Endothelial cell of umbilical vein (primary cell): Measurements from ENCODE around the gene ARF1. TPM values are rescaled to one million over a fixed set of nuclear protein-coding genes. Genes with fewer than 3 reads are reported as not detected.

ENCODE experiments used
- BruUV-seq: library from RNA; stranded (reverse); fragments of 400-500 nt; replicated peaks from 2 replicates; lab custom pipeline; 2021; lab: Mats Ljungman, UMichigan
- CTCF ChIA-PET: fragments of 300-600, 350-600 bp; sonication (Branson Sonifier 250); formaldehyde crosslinking; loops from one replicate; lab custom pipeline; 2021; ENCODE audit warnings: antibody characterized with exemption, inconsistent platforms; lab: Charles Lee
- POLR2A ChIA-PET: fragments of 300-600, 350-600 bp; sonication (Branson Sonifier 250); formaldehyde crosslinking; loops from one replicate; lab custom pipeline; 2021; ENCODE audit warnings: antibody characterized with exemption, inconsistent platforms; lab: Charles Lee
- DNase-seq: peaks from one replicate; pipeline ENCODE4 v3.0.0-alpha.2; 2011; ENCODE audit warnings: low read depth, low spot score
- FAIRE-seq: peaks from 2 replicates; lab custom pipeline; 2011; peaks lifted over from hg19 to GRCh38; lab: Jason Lieb, UNC
- H2AFZ ChIP-seq: 2 replicates; pipeline ENCODE4 v1.6.0; 2012; ENCODE audit warnings: low read depth, low read length, control low read depth, inconsistent platforms
- H3K27ac ChIP-seq: 2 replicates; pipeline ENCODE4 v1.5.1; 2011; ENCODE audit warnings: low read depth, mild to moderate bottlenecking, control low read depth, low read length, moderate library complexity; ENCODE audit not compliant: insufficient read depth
- H3K27me3 ChIP-seq, 2 experiments: 2 replicates each; pipeline versions ENCODE4 v1.6.0 to v1.6.1; 2011; ENCODE audit warnings: low read length in 2 of 2, mixed read lengths in 1 of 2; ENCODE audit not compliant: control insufficient read depth in 2 of 2, insufficient read depth in 2 of 2
- H3K36me3 ChIP-seq, 2 experiments: 2 replicates in 1 of 2; 3 replicates in 1 of 2; pipeline ENCODE4 v1.5.1; 2011; ENCODE audit warnings: low read length in 2 of 2, mild to moderate bottlenecking in 1 of 2, moderate library complexity in 1 of 2; ENCODE audit not compliant: control insufficient read depth in 2 of 2, insufficient read depth in 2 of 2; ENCODE audit errors: extremely low read depth in 1 of 2
- H3K4me1 ChIP-seq: 3 replicates; pipeline ENCODE4 v1.5.1; 2011; ENCODE audit warnings: mild to moderate bottlenecking, low read length; ENCODE audit not compliant: control insufficient read depth, insufficient read depth; ENCODE audit errors: extremely low read depth
- H3K4me2 ChIP-seq: 2 replicates; pipeline ENCODE4 v1.6.1; 2011; ENCODE audit warnings: low read length, control low read depth, mixed read lengths; ENCODE audit not compliant: insufficient read depth
- H3K4me3 ChIP-seq, 3 experiments: fragments of 200-600 bp in 1 of 3; sonication (generic), shearing (Covaris generic) in 1 of 3; replicated peaks in 1 of 3; 2 replicates each; pipeline ENCODE4 v1.5.1; 2011 to 2016; ENCODE audit warnings: control low read depth in 3 of 3, low read length in 3 of 3, mild to moderate bottlenecking in 2 of 3, inconsistent platforms in 1 of 3, low read depth in 1 of 3, moderate library complexity in 1 of 3; ENCODE audit not compliant: insufficient read depth in 1 of 3
- H3K79me2 ChIP-seq: 2 replicates; pipeline ENCODE4 v1.6.0; 2012; ENCODE audit warnings: low read length, inconsistent platforms; ENCODE audit not compliant: control insufficient read depth, insufficient read depth
- H3K9ac ChIP-seq: replicated peaks from 2 replicates; pipeline ENCODE3; 2011; ENCODE audit warnings: low read length, control low read depth; ENCODE audit not compliant: insufficient read depth; ENCODE audit errors: extremely low read depth
- H3K9me1 ChIP-seq: replicated peaks from 3 replicates; pipeline ENCODE4 v1.6.0; 2011; ENCODE audit warnings: mild to moderate bottlenecking, low read length; ENCODE audit not compliant: control insufficient read depth, insufficient read depth; ENCODE audit errors: extremely low read depth
- H3K9me3 ChIP-seq: replicated peaks from 2 replicates; pipeline ENCODE4 v1.5.1; 2012; ENCODE audit warnings: low read length, inconsistent platforms; ENCODE audit not compliant: control insufficient read depth, insufficient read depth
- H4K20me1 ChIP-seq: replicated peaks from 2 replicates; pipeline ENCODE3; 2011; ENCODE audit warnings: mild to moderate bottlenecking, low read length; ENCODE audit not compliant: control insufficient read depth, insufficient read depth; ENCODE audit errors: extremely low read depth
- EZH2 ChIP-seq: IDR thresholded peaks from 2 replicates; pipeline ENCODE4 v1.6.1; 2012; ENCODE audit warnings: borderline replicate concordance, low read depth, mild to moderate bottlenecking, moderate library complexity, low read length, inconsistent platforms; ENCODE audit not compliant: severe bottlenecking
- FOS ChIP-seq: IDR thresholded peaks from 2 replicates; pipeline ENCODE4 v1.6.1; 2011; ENCODE audit warnings: mild to moderate bottlenecking, low read length, moderate library complexity, borderline replicate concordance; ENCODE audit not compliant: insufficient read depth
- GATA2 ChIP-seq: IDR thresholded peaks from 2 replicates; pipeline ENCODE4 v1.7.0; 2011; ENCODE audit warnings: low read depth, mild to moderate bottlenecking, moderate library complexity, mixed read lengths, low read length; ENCODE audit not compliant: insufficient read length, insufficient read depth
- JUN ChIP-seq: IDR thresholded peaks from 2 replicates; pipeline ENCODE4 v1.6.1; 2011; ENCODE audit warnings: borderline replicate concordance, low read depth; ENCODE audit not compliant: insufficient read length, insufficient read depth
- MYC ChIP-seq: IDR thresholded peaks from one replicate; pipeline ENCODE4 v1.6.1; 2011; ENCODE audit warnings: mild to moderate bottlenecking, low read depth, low read length
- POLR2A ChIP-seq: IDR thresholded peaks from 2 replicates; pipeline ENCODE4 v1.6.1; 2012; ENCODE audit warnings: low read depth, mild to moderate bottlenecking, control low read depth, low read length
- POLR2AphosphoS5 ChIP-seq: IDR thresholded peaks from 2 replicates; pipeline ENCODE4 v1.6.1; 2012; ENCODE audit warnings: low read depth, mild to moderate bottlenecking, control low read depth, low read length, moderate library complexity; ENCODE audit not compliant: insufficient read depth
- dilution Hi-C: fragments of 300-500 bp; cut with MboI; formaldehyde crosslinking; loops from one replicate; pipeline ENCODE4 v1.15.0; 2019; ENCODE audit warnings: low sequenced_read_pairs; ENCODE audit not compliant: extremely low pct_ligation_motif_present
- intact Hi-C: fragments of 100-400 bp; cut with micrococcal nuclease; formaldehyde crosslinking; loops from one replicate; pipeline ENCODE4 v1.10.0; 2022
- polyA plus RNA-seq, 4 experiments: library from polyadenylated mRNA; depleted of rRNA in 3 of 4; stranded (reverse) in 3 of 4; unstranded in 1 of 4; fragments of >200 nt; gene quantifications; 2 replicates each; pipeline versions ENCODE4 v1.2.1 to v1.2.3, GENCODE V29; 2011 to 2012; ENCODE audit warnings: missing spikeins in 1 of 4
- total RNA-seq: library from RNA; stranded (reverse); gene quantifications from 2 replicates; pipeline ENCODE4 v1.2.3, GENCODE V29; 2021
- TF ChIP-seq, protein P1 (sequence below), 2 donors: IDR thresholded peaks; 1 replicate in 1 of 2; 2 replicates in 1 of 2; pipeline ENCODE4 v1.5.1; 2011; ENCODE audit warnings: low read length in 2 of 2, mild to moderate bottlenecking in 2 of 2, moderate library complexity in 2 of 2, control low read depth in 1 of 2, inconsistent platforms in 1 of 2, low read depth in 1 of 2; ENCODE audit not compliant: insufficient read depth in 1 of 2; ENCODE audit errors: extremely low read depth in 1 of 2
- TF ChIP-seq, protein P2 (sequence below): IDR thresholded peaks from 2 replicates; pipeline ENCODE4 v1.6.1; 2011; ENCODE audit not compliant: insufficient read depth, insufficient read length

ARF1 gene
- total and polyA plus RNA-seq, 2 donors (not counting 3 experiments of a cell fraction or from before 2014, with no cell fraction given) = 499 to 844 TPM

DNA sequence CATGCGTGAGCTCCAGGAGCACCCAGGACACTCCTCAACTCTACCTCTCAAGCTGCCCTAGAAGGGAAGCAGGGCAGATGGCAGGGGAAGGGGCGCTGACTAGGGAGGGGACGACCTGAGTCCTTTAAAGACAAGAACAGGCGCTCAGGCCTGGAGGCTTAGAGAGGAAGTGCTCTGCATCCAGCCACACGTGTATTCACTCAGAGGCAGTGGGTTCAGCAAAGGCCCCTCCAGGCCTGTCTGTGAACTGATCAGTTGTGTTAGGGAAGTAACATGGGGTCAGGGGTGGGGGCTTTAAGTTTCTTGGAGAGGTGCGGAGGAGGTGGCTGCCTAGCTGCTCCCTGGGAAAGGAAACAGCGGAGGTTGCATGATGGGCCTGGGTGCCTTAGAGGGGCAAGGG, 37.1 kb upstream of the ARF1 start:
- BruUV-seq = no TSS peak
- FAIRE-seq (no peak), DNase-seq (no peak)
- Histone ChIP-seq H3K36me3 (no peaks in the 10 kb centered on the region), H4K20me1 (no peaks in the 10 kb centered on the region), H3K9me3 (no peaks in the 10 kb centered on the region), H3K4me3 (no peak overlapping the region), H3K4me2 (no peak overlapping the region), H3K9ac (no peak overlapping the region), H3K27ac (no peak overlapping the region), H2AFZ (no peak overlapping the region), H3K79me2 (no peaks in the 10 kb centered on the region), H3K27me3 (peaks cover 0 to 1% of the 10 kb centered on the region in 2 experiments), H3K4me1 (no peaks in the 10 kb centered on the region), H3K9me1 (no peaks in the 10 kb centered on the region)
- dilution Hi-C loops (no loop called here), intact Hi-C loops (no loop called here)
- ChIA-PET CTCF (no interaction called here), POLR2A (no interaction called here)
- TF ChIP-seq POLR2A (no peak), JUN (no peak), GATA2 (no peak), FOS (no peak), MYC (no peak), EZH2 (no peak), POLR2AphosphoS5 (no peak)
- TF ChIP-seq, protein P1, sequence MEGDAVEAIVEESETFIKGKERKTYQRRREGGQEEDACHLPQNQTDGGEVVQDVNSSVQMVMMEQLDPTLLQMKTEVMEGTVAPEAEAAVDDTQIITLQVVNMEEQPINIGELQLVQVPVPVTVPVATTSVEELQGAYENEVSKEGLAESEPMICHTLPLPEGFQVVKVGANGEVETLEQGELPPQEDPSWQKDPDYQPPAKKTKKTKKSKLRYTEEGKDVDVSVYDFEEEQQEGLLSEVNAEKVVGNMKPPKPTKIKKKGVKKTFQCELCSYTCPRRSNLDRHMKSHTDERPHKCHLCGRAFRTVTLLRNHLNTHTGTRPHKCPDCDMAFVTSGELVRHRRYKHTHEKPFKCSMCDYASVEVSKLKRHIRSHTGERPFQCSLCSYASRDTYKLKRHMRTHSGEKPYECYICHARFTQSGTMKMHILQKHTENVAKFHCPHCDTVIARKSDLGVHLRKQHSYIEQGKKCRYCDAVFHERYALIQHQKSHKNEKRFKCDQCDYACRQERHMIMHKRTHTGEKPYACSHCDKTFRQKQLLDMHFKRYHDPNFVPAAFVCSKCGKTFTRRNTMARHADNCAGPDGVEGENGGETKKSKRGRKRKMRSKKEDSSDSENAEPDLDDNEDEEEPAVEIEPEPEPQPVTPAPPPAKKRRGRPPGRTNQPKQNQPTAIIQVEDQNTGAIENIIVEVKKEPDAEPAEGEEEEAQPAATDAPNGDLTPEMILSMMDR (IDR thresholded peaks at IDR 0.05; ENCODE audit: extremely low read depth in 1 of 2, insufficient read depth in 1 of 2, low read depth in 1 of 2, low read length in 2 of 2) = no peak
- TF ChIP-seq, protein P2, sequence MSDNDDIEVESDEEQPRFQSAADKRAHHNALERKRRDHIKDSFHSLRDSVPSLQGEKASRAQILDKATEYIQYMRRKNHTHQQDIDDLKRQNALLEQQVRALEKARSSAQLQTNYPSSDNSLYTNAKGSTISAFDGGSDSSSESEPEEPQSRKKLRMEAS = no peak
